ENCODE data around the gene PDLIM3.
"Not testable (repeated sequence)": the region's sequence is repeated elsewhere in the genome, so short reads cannot be mapped to it uniquely, and the experiment has no call there.

Gene PDLIM3

GRCh38 chr4:185552254-185552653, 16.9 kb upstream of the PDLIM3 start:
- DNase-seq: no peak

GRCh38 chr4:185550933-185551332, 15.6 kb upstream of the PDLIM3 start:
- no peak for DNase-seq

- no peak for DNase-seq
Observed at GRCh38 chr4:185549095-185549639, 13.9 kb upstream of the PDLIM3 start.

DNA sequence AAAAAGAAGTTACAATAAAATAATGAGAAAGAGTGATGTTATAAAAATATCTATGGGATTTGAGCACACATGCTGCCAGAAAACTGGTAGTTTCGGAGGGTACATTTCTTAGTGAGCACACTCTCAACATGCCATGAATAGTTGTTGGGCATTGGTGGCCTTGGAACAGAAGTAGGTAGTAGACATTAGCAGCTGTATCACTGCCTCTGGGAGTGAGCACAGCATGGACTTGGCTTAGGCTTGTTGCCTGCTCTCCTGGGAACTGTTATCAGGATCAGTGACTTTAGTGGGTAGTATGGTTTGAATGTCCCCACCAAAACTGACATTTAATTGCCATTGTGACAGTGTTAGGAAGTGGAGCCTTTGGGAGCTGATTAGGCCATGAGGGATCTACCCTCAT, 13.3 kb upstream of the PDLIM3 start:
- DNase-seq: no peak

- no peak for DNase-seq
Observed at GRCh38 chr4:185546335-185546734, 11.0 kb upstream of the PDLIM3 start.

GRCh38 chr4:185542626-185543315, 7.5 kb upstream of the PDLIM3 start:
- DNase-seq: no peak

DNA sequence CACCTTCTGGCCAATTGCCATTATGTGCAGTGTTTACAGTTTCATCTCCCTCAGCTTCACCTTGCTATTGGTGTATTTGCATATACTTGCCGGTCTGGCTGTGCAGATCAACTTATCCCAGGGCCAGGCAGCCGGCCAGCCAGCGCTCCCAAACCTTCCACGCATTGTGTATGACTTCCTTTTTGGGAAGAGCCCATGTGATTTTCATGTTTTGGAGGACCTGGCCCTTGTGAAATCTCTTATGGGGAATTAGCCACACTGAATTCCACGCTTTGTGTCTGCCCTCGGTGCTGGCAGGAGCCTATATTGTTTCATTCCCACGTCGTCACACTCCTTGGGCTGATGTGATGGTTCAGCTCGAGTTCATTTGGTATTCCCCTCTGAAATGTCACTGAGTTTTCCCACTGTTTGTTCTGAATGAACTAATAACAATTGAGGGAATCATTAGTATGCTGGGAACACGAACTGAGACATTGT, 6.0 kb upstream of the PDLIM3 start:
- DNase-seq: no peak

DNA sequence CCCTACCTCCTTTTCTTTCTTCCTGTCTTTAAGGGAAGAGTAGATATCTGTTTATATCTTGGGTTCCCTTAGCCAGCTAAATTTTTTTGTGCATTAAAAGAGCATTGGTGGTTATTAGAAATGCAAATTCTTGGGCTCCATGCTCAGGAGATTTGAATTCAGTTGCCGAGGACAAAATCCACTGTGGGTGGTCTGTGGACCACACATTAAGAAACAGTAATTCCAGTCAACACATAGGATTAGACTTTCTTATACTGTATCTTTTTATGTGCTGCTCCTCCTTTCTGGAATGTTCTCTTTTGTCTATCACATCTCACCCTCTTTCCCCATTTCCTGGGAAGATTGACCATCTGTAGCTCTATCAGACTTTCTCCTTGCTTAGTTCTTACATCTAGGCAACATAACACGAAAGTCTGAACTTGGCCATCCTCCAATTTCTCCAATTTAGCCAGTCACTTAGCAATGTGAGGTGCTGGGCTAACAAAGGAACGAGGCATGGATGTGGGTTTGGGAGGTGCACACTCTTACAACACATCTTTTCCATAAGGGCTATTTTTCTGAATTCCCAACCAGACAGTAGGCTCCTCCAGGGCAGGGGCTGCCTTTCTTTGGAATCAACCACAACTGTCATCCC, 5.3 kb upstream of the PDLIM3 start:
- no peak for DNase-seq

- DNase-seq: no peak
Observed at GRCh38 chr4:185540040-185540439, 4.7 kb upstream of the PDLIM3 start.

DNA sequence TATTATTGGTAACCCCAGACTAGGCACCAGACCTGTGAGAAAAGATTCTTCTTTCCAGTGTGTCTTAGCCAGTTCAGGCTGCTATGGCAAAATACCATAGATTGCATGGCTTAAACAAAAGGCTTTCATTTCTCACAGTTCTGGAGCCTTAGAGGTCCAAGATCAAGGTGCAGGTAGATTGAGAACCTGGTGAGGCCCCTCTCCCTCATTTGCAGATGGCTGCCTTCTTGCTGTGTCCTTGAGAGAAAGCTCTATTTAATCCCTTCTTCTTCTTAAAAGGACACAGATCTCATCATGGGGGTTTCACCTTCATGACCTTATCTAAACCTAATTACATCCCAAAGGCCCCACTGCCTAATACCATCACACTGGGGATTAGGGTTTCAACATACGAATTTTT, 3.5 kb upstream of the PDLIM3 start:
- DNase-seq: no peak

DNA sequence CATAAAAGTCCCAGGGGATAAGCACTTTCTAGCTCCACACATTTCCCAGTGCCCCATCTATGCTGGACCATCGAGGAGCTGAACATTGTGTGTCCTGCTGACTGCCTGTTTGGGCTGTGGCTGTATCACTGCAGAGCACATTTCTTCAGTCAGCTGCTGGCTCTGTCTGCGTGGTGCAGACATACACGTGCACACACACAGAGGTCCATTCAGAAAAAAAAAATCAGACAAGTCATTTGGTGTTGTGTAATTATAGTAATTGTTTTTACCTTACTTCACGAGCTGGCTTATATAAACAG, 1.1 kb upstream of the PDLIM3 start:
- DNase-seq: no peak

DNA sequence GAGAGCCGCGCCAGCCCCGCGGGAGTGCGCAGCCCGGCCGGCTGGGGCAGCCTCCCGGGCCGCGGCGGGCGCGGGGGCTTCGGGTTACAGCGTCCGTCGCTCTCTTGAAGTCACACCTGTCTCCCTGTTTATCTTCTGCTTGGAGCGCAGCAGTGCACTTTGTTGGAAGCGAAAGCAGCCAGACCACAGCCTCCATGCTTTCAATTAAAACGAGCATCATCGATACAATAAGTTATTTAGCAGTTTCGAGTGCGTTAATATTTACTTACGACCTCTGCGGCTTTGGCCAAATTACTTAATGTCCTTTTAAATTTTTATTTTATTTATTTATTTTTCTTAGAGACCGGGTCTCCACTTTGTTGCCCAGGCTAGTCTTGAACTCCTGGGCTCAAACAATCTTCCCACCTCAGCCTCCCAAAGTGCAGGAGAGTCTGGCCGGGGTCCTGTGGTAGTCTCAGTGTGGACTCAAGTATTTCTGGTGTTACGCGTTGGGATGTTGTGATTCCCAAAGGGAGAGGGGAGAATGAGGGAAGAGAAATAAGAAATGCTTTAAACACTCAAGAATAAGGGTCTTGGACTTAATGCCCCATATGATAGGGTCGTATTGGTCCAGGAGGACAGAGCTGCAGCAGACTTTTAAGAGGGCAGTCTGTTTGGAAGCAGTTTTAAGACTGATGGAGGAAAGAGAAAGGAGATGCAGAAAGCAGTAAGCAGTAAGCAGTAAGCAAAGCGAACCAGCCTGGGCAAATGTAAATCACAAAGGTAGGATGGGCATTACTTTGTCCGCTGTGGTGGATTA, 504 bp upstream of the PDLIM3 start:
- DNase-seq: no peak

GRCh38 chr4:185534511-185534865, 819 bp downstream of the PDLIM3 start:
- DNase-seq: no peak

DNA sequence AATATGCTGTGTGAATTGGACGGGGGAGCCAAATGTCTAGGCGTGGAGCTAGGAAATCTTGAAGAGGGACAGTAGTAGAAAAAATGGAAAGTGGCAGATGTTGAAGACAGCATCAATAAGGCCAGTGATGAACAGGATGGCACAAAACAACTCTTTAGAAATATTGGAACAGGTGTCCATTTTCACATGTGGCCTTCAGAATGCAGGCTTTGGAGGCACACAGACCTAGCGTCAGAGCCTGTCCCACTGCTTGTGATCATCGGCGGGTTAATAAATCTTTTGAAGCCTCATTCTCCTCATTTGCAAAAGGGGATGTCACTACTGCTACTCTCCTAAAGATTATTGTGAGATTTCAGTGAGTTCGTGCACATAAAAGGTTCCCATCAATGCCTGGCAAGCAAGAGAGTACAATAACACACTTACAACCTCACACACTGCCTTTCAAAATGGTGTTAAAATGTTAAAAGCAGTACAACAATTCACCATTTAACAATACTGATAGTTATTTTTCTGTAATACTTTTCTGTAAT, 2.4 kb downstream of the PDLIM3 start:
- DNase-seq: no peak

DNA sequence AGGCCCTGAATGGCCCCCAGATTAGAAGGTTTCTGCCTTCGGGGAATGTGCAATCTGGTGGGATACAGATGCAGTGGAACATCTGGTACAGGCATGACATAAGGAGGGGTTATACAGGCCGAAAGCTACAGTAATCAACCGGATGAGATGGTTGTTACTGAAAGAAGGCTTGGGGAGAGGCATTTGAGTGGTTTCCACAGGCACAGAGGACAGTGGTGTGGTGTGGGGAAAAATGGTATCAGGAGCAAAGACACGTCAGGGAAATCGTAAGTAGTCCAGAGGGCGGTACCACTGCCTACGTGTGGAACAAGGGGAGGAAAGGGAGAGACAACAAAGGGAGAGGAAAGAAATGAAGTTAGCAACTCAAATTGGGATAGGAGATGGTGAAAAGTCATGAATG, 3.0 kb downstream of the PDLIM3 start:
- no peak for DNase-seq

GRCh38 chr4:185531654-185532053, 3.7 kb downstream of the PDLIM3 start:
- not testable (repeated sequence) for DNase-seq

- no peak for DNase-seq
Observed at GRCh38 chr4:185529413-185529812, 5.9 kb downstream of the PDLIM3 start.

DNA sequence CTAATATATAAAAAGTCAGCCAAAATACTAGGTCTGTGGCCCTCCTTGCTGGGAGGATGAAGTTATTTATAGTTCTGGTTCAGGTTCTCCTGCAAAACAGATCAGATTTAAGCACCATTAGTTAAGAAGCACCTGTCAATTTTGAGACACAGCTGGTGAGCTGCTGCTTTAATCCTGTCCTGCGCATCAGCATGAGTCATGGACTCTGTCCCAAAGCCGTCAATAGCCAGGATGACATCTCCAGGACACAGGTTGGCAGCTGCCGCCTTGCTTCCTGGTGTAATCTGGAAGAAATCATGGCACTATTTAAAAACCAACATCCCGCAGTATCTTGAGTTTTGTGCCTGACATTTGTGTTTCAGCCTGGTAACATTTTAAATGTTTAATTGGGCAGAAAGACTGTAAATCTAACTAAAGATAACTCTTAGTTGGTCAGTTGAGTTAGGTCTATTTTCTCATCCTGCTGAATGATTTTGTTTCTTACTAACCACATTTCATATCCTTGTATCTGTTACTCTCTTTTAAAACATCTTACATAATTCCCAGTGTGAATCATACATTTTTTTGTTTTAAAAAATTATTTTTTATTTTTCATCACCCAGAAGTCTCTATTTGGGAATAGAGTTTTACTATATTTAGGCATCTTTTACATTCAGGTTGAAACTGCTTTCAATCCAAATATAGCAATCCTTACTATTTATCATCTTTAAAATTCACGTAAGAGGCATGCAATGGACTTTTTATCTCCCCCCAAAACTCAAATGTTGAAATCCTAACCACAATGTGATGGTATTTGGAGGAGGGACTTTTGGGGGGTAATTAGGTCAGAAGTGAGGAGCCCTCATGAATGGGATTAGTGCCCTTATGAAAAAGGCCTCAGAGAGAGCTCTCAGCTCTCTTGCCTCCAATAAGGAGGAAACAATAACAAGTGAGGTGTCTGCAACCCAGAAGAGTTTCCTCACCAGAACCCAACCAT, 10.1 kb downstream of the PDLIM3 start:
- no peak for DNase-seq

DNA sequence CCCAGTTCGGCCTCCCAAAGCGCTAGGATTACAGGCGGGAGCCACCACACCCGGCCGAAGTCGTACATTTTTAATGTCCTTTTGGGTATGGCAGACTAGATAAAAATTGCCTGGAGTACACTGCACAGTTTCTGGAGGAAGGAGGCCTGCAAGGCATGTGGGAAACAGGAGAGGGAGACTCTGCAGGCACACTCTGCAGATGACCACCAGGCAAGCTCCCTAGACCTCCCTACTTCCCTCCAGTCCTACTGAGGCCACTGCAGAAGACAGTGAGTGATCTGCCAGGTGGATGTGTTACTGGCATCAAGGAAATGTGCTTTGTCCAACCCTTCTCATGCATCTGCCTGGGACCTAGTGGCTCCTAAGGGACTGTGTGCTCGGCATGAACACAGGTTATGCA, 11.4 kb downstream of the PDLIM3 start:
- no peak for DNase-seq

DNA sequence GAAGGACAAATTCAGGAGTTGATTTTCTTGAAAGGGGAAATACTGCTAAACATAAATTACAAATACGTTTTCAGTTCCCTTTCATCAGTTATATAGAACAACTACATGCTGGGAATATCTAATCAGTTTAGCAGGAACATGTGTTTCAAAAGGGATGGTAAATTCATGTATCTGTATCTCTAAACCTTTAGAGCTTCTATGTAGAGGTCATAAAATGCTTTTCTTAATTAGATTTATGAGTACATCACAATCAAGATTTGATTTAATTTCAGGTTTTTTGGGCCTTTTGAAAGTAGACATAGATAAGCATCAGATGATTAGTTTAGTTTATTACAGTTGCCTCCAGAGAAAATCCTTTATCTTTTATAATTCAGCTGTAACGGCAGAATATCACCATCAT, 12.9 kb downstream of the PDLIM3 start:
- DNase-seq: no peak

DNA sequence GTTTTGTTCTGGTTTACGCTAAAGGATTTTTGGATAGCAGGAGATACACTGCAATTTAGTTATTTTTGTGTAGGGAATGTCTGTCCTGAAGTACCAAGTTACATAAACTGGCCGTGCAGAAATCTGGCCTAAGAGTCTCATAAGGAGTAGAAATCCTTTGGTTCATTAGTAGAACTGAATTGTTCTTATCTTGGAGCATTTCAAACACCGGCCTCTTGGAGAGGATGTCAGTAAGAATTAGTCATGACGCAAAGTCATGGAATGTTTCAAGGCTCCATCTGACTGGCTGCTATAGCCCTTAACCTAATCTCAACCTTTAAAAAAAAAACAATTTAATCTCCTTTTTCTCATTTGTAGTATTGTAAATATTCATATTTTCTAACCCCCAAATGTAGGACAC, 15.2 kb downstream of the PDLIM3 start:
- no peak for DNase-seq

DNA sequence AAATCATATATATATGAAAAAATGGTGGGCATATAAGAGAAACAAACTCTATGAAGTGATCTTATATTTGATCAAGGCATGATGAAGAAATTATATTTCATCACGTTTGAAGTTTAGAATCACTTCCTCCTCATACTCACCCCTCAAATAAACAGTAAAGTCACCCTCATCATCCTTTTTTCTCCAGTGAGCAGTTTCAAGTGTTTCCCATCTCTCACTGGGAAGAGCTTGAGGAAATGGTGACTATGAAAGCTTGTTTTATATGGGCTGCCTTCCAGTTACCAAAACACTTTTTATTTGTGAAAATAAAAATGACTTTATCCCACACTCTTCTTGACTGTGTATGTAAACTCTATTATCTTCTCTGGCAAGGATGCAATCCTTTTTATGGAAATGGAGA, 16.8 kb downstream of the PDLIM3 start:
- no peak for DNase-seq

- DNase-seq: no peak
Observed at GRCh38 chr4:185518069-185518468, 17.2 kb downstream of the PDLIM3 start.

Data from EL (cell line).